ENCODE measurements around the gene RETREG3.

DNA sequence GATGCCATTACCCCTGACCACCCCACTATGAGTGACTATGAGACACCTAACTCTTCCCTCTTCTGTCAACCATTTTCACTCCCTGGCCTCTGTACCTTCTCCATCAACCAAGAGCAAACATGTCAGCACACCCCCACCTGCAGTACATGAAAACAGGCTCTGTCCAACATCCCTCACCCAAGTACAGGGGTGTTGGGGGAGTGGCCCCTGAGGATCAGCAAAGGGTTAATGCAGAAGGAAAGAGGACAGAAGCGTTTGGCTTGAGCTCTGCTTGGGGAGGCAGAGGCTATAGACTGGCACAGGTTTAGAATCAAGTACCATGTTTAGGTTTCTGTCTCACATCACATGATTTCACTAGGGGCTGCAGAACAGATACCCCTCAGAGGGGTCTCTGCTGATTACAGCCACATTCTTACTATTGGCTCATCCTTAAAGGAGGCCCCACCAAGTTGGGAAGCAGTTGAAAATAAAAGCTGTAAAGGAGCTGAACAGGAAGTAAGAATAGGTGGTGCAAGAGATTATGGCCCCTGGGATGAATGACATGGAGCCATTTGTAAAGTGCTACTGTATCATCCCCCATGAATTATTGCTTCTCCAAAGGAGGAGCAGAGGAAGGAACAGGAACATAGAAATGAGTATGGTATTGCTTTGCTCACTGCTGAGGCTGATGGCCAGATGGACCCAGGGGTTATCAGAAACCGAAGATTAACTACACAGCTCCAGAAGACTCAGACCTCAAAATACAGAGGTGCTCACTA is 29.2 kb downstream of the RETREG3 start:
- no peak for TF ChIP-seq POLR2A (IDR thresholded peaks at IDR 0.05)
- TF ChIP-seq, protein P1, sequence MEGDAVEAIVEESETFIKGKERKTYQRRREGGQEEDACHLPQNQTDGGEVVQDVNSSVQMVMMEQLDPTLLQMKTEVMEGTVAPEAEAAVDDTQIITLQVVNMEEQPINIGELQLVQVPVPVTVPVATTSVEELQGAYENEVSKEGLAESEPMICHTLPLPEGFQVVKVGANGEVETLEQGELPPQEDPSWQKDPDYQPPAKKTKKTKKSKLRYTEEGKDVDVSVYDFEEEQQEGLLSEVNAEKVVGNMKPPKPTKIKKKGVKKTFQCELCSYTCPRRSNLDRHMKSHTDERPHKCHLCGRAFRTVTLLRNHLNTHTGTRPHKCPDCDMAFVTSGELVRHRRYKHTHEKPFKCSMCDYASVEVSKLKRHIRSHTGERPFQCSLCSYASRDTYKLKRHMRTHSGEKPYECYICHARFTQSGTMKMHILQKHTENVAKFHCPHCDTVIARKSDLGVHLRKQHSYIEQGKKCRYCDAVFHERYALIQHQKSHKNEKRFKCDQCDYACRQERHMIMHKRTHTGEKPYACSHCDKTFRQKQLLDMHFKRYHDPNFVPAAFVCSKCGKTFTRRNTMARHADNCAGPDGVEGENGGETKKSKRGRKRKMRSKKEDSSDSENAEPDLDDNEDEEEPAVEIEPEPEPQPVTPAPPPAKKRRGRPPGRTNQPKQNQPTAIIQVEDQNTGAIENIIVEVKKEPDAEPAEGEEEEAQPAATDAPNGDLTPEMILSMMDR (IDR thresholded peaks at IDR 0.05) = no peak

Data from right lobe of liver (tissue), 4 donors.